Ecto neural progenitor cell (in vitro differentiated cells): ENCODE measurements around the gene BIN1.

Experiments used
- DNase-seq: peaks from one replicate; pipeline ENCODE4 v3.0.0-alpha.2; 2018; ENCODE audit warnings: low spot score

Gene BIN1

DNA sequence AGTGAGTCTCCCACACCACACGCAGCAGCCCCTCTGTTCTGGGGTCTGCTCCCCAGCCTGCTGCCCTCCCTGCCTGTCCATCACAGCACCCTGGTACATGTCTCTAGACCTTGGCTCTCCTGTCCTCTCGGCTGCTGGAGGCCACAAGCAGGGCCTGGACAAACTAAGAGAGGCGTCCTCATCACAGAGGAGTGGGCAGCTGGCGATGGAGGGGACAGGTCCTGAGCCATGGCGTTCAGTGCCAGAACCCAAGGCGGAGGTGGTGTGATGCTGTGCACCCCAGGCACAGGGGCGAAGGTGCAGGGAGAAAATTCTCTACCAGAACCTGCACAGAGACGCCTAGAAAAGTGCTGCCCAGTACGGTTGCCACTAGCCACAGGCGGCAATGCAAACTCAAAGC is 47.4 kb downstream of the BIN1 start:
- DNase-seq: no peak

DNA sequence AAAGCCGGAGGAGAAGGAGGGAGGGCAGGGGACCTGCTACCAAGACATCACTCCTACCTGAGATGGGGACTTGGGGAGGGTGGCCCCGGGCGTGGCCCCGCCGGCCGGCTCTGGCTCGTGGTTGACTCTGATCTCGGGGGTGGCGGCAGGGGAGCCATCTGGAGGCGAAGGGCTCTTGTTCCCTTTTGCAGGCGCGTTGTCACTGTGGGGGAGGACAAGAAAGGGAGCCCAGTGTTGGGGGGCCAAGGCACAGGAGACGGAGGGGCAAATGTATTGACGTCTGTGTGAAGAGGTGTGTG is 48.1 kb downstream of the BIN1 start:
- no peak for DNase-seq

DNA sequence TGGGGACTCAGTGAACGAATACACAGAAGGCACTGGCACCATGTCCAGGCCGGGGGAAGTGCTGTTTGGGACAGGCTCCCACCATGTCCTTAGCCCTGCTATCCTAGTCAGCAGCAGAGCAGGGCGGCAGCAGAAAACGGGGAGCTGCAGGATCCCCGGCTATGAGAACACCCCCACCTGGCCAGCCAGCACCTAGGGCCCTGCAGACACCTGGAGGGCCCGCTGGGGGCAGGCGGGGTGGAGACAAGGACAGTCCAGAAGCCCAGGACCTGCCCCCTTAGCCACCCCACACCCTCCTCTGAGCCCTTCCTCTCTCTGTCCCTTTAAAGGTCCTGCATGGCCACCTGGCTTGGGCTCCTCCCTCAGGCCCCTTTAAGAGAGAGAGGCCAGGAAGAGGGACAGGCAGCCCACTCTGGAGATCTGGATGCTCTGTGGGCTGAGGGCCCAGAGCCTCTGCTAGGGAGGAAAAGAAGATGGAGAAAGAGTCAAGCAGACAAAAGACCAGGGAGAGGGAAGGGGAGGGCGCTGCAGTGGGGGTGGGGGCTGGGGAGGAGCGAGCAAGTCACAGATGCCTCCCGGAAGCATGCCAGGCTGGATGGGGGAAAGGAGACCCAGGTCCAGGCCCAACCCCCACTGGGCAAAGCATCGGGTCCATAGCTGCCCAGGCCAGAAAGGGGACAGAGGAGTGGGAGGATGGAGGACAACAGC is 48.6 kb downstream of the BIN1 start:
- DNase-seq: no peak

DNA sequence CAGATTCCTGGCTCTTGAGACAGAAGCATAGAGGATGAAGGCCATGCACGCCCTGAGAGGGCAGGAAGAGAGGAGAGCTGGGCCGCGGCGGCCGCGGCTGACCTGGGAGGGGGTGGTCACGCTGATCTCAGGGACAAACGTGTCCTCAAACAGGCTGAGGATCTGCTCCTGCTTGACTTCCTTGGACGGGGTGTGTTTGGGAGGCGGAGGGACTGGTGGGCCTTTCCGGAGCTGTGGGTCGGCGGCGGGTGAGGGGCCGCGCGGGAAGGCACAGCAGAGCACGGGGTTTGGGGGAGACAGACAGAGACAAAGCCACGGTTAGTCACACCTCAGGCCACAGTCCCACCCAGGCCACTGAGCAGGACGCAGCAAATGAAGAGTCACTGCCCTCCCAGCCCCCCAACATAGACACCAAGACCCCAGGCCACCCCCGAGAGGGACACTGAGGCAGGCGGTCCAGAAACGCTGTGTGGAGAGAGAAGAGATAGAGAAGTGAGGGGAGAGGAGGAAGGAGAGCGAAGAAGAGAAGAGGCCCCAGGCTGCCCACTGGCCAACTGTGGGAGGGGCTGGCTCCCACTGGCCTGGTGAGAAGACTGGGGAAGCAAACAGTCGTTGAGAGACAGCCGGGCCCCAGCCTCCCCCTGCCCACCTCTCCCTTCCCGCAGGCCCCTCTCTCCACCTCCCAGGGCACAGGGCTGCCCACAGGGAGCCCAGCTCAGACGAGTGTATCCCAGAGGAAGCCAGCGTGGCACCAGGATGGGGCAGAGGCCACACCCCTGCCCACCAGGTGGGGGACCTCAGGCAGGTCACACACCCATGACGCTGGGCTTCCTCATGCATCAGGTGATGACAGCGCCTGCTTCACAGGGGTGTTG is 49.3 kb downstream of the BIN1 start:
- no peak for DNase-seq

DNA sequence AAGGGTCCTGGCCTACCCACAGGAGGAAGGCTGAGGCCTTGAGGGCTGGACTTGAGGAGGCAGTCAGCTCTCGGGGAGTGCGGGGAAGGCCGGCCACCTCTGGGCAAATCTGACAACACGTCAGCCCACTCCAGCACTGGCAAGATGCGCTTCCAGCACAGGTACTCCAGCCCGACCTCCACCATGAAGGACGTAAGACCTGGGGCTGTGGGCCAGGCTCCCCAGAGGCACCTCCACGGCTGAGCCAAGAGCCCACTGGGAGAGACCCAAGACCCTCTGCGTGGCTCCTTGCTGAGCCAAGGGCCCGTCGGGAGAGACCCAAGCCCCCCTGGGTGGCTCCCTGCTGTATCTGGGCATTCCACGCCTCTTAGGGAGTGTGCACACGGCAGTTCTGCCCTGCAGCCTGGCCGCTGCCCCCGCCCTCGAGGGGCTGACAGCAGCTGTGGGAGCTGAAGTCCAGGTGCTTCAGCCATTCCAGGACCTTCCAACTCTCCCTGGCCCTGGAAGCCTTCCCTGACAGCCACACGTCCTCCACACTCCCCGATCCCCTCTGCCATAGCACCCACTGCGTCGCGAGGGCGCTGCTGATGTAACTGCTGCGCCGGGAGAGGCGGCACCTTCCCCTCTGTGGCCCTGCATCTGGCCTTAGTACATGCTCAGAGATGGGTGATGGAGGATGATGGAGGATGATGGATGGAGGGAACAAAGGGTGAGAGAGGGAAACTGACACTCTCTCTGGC is 50.2 kb downstream of the BIN1 start:
- DNase-seq: no peak

DNA sequence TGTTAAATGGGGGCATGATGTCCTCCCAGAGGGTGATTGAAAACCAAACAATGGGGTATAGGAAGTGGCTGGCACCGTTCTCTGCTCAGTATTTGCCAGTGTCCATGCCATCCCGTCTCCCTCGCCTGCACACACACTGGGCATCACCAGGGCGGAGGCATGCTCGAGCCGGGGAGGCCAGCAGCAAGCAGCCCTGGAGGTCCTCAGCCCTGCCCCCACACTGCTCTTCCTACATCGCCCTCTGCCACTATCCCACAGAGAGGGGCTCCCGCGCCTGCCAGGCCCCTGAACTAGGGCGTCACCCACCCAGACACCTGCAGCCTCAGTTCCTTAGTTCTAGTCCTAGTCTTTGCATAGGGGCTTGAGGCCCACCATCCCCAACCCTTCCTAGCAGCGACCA is 50.9 kb downstream of the BIN1 start:
- no peak for DNase-seq

DNA sequence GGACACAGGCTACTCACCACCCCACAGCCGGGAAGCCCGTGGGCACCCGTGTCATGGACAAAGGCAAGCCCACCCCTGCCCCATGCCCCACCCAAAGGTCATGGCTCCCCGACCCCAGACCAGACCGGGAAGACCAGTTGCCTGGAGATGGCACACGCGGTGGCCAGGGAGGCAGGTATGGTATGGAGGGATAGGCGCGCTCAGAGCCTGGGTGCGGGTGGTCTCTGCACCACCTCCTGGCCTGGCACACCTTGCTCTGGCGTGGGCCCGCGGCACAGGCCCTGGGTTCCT is 51.2 kb downstream of the BIN1 start:
- DNase-seq: no peak

DNA sequence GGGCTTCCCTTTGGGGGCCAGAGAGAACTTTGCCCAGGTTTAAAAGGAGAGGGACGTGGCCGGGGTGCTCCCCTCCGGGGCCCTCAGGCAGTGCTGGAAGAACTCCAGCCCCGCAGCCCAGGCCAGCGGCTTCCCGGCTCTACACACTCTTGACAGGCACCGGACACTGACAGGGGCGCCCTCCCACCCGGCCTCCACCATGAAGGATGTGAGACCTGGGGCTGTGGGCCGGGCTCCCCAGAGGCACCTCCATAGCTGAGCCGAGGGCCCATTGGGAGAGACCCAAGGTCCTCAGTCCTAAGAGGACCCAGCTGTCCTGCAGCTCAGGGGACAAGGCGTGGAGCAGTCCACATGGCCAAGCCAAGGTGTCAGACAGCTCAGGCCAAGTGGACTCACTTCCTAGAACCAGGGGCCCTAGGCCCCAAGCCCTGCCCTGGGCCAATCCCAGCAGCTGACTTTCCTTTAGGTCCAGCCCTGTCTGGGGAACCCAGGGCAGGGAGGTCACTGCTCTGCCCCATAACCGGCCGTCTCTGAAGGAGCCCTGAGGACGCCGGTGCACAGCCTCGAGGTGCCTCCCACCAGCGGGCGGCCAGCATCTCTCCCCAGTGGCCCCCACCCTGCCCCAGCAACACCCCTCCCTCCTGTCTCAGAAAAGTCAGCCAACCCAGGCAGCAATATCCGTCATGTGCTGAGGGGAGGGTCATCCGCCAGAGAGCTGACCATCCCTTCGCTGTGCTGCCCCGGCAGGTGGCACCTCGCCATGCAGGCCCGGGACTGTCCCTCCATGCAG is 51.8 kb downstream of the BIN1 start:
- DNase-seq: no peak

DNA sequence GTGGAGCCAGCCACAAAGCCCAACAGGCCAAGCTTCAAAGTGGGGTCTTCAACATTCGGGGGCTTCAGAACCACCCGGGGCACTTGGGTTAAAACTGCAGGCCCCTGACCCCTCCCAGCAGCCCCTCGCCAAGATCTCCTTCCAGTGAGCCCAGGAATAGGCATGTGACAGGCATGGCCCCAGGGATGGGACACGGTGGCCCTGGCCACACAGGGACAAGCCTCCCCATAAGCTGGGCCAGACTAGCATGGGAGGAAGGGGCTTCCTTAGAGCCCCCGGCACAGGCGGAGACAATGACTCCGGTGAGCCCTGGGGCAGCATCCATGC is 52.4 kb downstream of the BIN1 start:
- no peak for DNase-seq

DNA sequence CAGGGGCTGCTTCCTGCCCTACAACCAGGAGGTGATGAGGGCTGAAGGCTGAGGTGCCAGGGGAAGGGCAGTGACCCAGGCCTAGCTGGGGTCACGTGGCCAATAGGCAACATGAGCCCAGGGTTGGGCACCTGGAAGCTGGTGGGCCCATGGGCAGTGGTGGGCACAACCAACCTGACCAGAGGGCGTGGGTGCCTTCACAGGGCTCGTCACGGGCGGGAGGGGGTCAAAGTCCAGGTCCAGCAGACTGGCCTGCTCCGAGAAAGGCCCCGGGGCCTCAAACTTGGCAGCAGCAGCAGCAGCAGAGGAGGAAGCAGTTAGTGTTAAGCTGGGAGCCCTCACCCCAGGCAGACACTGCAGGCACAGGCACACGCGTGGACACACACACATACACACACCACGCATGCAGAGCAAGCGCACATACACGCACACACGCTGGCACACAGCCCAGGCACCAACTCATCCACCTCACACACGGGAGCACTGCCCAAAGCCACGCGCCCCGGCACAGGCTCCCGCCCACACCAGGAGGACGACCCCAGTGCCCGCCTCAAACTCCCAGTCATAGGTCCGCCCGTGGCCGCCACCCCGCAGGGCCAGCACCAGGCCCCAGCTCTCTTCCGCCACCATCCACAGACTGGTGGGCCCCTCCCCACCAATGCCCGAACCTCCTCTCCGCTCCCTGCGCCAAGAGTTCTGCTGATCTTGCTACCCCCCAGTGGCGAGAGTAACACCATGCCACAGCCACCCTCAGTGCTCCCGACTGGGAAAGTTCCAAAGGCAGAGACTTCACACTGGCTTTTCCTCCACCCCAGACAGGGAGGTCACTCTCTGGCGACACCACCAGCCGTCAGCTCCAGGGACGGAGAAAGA is 53.0 kb downstream of the BIN1 start:
- DNase-seq: no peak

DNA sequence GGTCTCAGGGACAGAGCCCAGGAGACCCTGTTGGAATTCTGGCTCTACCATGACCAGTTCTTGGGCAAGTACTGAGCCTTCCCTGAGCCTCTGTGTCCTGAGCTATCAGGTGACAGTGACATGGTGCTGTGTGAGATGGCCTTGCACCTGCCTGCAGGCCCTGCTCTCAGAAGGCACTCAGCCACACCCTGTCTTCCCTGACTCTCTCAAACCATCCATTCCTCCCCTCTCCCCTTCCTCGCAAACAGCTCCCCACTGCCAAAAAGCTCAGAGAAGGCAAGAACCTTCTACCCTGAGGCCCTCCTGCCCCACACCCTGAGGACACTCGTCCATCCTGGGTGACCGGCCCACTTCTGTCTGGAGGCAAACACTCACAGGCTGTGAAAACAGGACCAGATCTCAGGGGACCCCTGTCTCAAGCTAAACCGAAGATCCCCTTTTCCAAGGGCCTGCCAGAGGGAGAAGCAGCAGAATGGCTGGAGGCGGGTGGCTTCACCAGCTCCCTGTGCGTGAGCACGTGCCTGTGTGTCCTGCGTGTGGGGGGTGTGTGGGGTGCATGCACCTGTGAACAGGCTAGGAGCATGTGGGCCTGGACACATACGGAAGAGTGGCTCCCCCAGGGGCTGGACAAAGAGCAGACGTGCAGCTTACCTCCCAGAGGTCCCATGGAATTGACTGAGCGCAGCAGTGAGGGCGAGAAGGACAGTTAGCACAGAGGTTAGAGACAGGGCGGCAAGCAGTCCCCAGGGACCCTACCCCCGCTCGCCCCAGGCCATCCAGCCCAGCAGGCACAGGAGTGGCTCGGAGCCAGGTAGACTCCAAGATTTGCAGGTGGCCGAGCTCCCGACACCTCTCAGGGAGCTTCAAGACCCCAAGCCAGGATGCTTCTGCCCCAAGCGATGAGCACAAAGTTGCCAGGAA is 53.9 kb downstream of the BIN1 start:
- no peak for DNase-seq

DNA sequence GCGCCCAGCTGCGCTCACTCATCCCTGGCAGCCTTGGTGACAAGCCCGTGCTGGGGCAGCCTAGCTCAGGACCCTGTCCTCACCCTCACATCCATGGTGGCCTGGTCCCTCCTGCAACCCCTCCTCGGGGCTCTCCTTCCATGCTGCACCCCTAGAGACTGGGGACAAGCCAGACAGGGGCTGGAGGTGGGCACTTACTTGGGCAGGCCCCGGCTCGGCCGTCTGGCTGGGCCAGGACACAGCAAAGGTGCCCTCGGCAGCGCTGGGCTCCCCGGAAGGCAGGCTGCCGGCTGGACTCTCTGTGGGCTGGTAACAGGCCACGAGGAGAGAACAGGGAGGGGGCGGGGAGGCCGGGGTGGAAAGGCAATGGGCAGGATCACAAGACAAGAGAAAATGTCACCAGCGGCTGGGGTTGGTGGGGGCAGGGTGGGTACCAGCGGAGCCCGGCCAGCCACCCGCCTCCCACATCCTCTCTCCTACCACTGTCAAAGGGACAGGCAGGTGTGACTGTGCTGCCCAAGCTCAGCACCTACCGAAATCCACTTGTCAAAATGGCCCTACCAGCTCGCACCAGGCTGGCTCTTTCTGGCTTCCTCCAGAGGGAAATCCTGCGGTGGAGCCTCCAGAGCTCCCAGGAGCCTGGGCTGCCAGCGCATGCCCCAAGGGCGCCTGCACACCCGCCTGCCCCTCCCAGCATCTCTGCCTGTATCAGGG is 54.7 kb downstream of the BIN1 start:
- no peak for DNase-seq

DNA sequence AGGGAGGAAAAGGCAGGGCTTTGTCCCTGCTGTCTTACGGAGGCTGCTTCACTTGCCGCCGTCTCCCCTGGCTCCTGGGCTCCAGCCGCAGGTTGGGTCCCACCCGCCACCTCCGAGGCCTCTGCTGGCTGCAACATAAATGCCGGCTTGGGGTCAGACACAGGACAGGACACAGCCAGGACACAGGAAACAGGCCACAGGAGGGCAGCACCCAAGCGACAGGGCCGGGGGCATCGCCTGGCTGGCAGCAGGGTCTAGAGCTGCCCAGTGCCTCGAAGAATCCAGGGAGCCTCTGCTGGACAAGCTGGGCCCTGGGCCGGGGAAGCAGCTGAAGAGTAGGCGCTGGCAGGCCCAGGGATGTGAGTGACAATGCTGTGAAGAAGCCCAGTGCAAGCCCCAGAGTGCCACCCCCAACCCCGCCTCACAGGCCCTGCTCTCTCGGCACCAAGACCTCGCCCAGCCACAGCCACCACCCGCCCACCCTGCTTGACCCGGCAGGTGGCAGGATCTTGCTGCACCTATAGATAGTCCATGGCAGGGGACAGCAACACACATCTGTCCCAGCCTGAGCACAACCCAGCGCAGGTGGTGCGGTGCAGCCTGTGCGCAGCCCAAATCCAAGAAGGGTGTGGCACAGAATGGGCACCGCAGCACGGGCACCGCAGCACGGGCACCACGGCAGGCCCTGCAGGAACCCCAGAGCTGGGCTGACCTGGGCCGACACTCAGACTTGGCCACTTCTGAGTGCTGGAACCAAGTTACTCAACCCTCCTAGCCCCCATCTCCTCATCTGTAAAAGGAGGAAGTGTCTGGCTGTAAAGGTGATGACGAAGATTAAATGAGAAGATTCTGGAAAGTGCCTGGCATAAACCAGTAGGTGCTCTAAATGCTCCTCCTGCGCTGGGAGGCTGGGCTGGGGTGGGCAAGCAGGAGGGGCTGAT is 55.6 kb downstream of the BIN1 start:
- DNase-seq: no peak

DNA sequence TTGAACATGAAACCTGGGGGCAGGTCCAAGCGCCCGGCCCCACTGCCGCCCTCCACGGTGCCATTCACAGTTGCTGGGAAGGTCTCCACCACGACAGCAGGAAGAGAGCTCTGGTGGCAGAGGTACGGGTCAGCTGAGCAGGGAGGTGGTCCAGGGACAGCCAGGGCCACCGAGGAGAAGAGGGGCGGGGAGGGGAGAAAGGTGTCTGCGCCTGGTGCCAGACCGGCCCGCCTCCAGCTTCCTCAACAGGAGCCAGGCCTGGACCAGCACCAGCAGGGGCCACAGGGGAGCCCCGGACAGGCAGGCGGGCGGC is 56.2 kb downstream of the BIN1 start:
- no peak for DNase-seq

DNA sequence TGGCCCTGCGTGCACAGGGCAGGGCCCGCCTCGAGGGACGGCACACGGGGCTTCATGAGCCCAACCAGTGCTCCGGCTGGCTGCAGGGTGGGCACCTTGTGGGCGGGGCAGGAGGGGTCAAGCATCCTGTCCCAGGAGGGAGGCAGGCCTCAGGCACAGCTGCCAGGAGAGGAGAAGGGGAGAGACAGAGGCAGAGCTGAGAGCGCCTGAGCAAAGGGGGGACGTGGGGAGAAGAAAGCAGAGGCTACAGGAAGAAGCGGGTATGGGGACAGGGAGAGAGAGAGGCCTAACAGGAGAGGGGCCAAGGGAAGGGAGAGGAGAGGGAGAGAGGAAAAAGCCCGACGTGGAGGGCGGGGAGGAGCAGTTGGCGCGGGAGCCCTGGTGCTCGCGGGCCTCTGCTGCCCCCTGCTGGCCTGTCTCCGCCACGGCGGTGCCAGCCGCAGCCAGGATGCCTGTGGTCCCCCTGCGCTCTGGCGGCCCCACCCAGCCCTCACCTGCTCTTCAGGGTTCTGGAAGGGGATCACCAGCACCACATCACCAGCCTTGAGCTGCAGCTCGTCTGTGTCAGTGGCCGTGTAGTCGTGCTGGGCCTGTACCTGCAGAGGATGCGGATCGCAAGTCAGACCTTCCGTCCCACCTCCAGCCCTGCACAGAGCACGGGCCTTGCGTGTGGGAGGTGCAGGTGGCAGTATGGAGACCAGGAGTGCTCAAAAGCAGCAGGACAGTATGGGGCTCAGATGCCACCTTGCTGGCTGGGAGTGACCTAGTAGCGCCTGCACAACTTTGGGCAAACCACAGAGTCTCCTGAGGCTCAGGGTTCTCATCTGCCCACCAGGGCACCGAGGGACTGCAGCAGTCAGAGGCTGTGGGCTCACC is 56.8 kb downstream of the BIN1 start:
- peak; percentile 86 for DNase-seq

DNA sequence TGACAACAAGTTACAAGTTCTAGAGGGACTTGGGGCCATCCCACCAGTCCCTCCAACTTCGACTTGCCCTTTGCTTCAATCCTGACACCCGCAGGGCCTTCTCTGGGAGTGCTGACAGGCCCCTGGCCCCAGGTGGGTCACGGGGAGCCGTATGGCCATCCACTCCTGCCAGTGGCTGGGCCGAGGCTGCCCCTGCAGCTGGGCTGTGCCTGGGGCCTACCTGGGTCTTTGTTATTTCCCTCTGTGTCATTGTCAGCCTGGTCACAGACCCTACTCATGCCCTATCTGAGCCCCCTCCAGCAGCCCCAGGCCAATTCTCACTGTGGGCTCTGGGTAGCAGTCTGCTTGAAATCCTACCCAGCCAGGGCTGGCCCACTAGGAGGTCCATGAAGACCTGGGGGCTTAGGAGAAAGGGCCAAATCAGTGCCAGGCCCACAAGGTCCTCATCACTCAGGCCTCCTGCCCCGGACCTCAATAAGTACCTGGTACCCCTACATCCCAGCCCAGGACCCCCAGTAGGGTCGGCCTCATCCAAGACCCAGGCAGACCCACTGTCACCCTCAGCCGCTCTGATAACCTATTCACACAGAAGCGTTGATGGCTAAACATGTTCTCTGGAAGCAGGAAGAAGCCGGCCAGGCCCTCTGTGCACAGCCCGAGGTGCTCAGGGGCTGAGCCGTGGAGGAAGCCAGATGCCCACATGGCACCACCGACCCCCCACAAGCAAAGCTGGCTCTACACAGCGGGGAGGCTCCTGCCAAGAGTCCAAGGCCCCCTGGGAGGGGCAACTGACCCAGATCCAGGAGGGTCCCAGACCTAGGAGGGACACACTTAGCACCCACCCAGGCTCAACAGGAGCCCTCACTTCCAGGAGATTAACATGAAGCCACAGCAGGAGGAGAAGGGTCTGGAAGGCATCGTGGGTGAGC is 57.7 kb downstream of the BIN1 start:
- no peak for DNase-seq

DNA sequence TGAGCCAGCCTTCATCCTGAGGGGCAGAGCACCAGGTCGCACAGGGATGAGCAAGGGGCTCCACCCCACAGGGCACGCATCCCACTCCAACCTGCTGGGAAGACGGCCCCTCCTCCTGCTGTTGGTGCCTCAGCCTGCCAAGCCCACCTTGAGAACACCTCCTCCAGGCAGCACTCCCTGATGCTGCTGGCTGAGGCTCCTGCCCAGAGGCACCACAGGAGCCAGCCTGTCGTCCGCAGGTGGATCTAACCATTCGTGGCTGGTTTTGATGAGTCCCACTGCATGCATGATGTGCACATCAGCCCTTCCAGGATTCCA is 58.4 kb downstream of the BIN1 start:
- DNase-seq: no peak
